H1 (cell line): ENCODE measurements around the gene PLB1. TPM values are rescaled to one million over a fixed set of nuclear protein-coding genes. Genes with fewer than 3 reads are reported as not detected.

ENCODE experiments used
- BACH1 ChIP-seq: IDR thresholded peaks from 2 replicates; pipeline ENCODE4 v1.6.1; 2012; ENCODE audit warnings: low read length, improper control_type of control experiment
- CHD2 ChIP-seq: IDR thresholded peaks from 2 replicates; pipeline ENCODE4 v1.6.1; 2012; ENCODE audit warnings: low read length, improper control_type of control experiment
- JUND ChIP-seq: IDR thresholded peaks from 2 replicates; pipeline ENCODE4 v1.6.1; 2011; ENCODE audit warnings: mild to moderate bottlenecking, improper control_type of control experiment, low read length
- PHF8 ChIP-seq: fragments of 200-600 bp; sonication (generic); conservative IDR thresholded peaks from 2 replicates; pipeline ENCODE4 v1.7.1; 2012; ENCODE audit warnings: low read depth, mild to moderate bottlenecking, inconsistent platforms, low read length, moderate library complexity
- RAD21 ChIP-seq, 2 experiments: IDR thresholded peaks in 1 of 2; conservative IDR thresholded peaks in 1 of 2; 2 replicates each; pipeline ENCODE4 v1.6.1; 2011; ENCODE audit warnings: low read depth in 2 of 2, low read length in 2 of 2, improper control_type of control experiment in 1 of 2, inconsistent platforms in 1 of 2, mild to moderate bottlenecking in 1 of 2, moderate library complexity in 1 of 2
- RNF2 ChIP-seq: fragments of 200-900, 300-1000 bp; sonication (generic); IDR thresholded peaks from 2 replicates; pipeline ENCODE4 v1.7.1; 2016; ENCODE audit warnings: borderline replicate concordance, low read depth, mild to moderate bottlenecking, antibody characterized with exemption, low read length; ENCODE audit not compliant: poor library complexity, severe bottlenecking; ENCODE audit errors: missing control alignments
- RXRA ChIP-seq: IDR thresholded peaks from 2 replicates; pipeline ENCODE4 v1.6.1; 2011; ENCODE audit warnings: low read depth, mild to moderate bottlenecking, low read length, moderate library complexity; ENCODE audit not compliant: insufficient read depth
- SP1 ChIP-seq: IDR thresholded peaks from 2 replicates; pipeline ENCODE4 v1.6.1; 2011; ENCODE audit warnings: low read depth, low read length
- TAF7 ChIP-seq: optimal IDR thresholded peaks from 2 replicates; pipeline ENCODE3; 2011; ENCODE audit warnings: low read depth, mild to moderate bottlenecking, inconsistent platforms, low read length, moderate library complexity, borderline replicate concordance
- polyA plus RNA-seq, 7 experiments: library from polyadenylated mRNA; depleted of rRNA in 3 of 7; stranded (reverse) in 5 of 7; unstranded in 2 of 7; fragments of >200 nt in 5 of 7; fragments of 200-250 nt in 2 of 7; gene quantifications; 1 replicate in 5 of 7; 2 replicates in 1 of 7; 4 replicates in 1 of 7; pipeline versions ENCODE4 v1.2.1 to v1.2.3, GENCODE V29; 2011 to 2013; ENCODE audit warnings: missing spikeins in 2 of 7, mixed read lengths in 2 of 7
- total RNA-seq: library from RNA; stranded (reverse); fragmentation: NEBNext Ultra II Directional; extraction: Animal tissue kit (Norgen Biotek cat#: 25700); gene quantifications from 2 replicates; pipeline ENCODE4 v1.2.1, GENCODE V29; 2021
- TF ChIP-seq, protein P1 (sequence below), 3 experiments: IDR thresholded peaks; 1 replicate in 2 of 3; 2 replicates in 1 of 3; pipeline versions ENCODE4 v1.5.1 to v1.6.1; 2011; ENCODE audit warnings: low read length in 3 of 3, mild to moderate bottlenecking in 3 of 3, inconsistent platforms in 2 of 3, low read depth in 1 of 3, moderate library complexity in 1 of 3; ENCODE audit not compliant: insufficient read depth in 1 of 3; ENCODE audit errors: control extremely low read depth in 1 of 3

Gene PLB1
- total and polyA plus RNA-seq, 2 of the 8 experiments (the other 6 are each of a cell fraction or from before 2014, with no cell fraction given) = 0.20 to 0.36 TPM

DNA sequence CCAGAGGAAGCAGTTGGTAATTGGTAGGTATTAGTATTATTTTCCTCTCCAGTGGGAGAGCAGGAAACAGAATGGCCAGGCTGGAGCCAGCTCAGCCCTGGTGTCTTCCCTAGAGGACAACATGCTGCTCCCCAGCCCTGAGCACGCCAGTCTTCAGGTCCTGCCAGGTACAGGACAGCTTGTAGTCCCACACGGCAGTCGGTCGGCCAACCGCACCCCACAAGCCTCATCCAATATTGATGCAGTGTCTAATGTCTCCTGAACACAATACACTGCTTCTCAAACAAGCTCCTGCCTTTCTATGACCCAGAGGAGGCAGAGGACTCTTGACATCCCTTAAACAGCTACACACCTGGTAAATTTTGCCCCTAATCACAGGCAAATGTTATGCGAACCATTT lies 184.8 kb downstream of the PLB1 start (continued):
- TF ChIP-seq, protein P1, sequence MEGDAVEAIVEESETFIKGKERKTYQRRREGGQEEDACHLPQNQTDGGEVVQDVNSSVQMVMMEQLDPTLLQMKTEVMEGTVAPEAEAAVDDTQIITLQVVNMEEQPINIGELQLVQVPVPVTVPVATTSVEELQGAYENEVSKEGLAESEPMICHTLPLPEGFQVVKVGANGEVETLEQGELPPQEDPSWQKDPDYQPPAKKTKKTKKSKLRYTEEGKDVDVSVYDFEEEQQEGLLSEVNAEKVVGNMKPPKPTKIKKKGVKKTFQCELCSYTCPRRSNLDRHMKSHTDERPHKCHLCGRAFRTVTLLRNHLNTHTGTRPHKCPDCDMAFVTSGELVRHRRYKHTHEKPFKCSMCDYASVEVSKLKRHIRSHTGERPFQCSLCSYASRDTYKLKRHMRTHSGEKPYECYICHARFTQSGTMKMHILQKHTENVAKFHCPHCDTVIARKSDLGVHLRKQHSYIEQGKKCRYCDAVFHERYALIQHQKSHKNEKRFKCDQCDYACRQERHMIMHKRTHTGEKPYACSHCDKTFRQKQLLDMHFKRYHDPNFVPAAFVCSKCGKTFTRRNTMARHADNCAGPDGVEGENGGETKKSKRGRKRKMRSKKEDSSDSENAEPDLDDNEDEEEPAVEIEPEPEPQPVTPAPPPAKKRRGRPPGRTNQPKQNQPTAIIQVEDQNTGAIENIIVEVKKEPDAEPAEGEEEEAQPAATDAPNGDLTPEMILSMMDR (IDR thresholded peaks at IDR 0.05; ENCODE audit: control extremely low read depth in 1 of 3, insufficient read depth in 1 of 3, low read depth in 1 of 3, low read length in 3 of 3) = no peak
- no peak for TF ChIP-seq JUND
- no peak for TF ChIP-seq BACH1
- no peak for TF ChIP-seq PHF8
- TF ChIP-seq TAF7 = no peak
- TF ChIP-seq CHD2 = no peak
- TF ChIP-seq SP1 = no peak
- TF ChIP-seq RNF2 = no peak
- TF ChIP-seq RAD21 (IDR thresholded peaks at IDR 0.05 in 1 of 2, conservative IDR thresholded peaks at IDR 0.05 in 1 of 2; ENCODE audit: low read depth in 2 of 2, low read length in 2 of 2) = no peak
- no peak for TF ChIP-seq RXRA
